ENCODE data around the gene BCAT1.
"Not testable (repeated sequence)": the region's sequence is repeated elsewhere in the genome, so short reads cannot be mapped to it uniquely, and the experiment has no call there.

The BCAT1 gene

GRCh38 chr12:24851341-24851740 is 97.6 kb downstream of the BCAT1 start:
- DNase-seq = no peak

GRCh38 chr12:24850496-24850895 is 98.4 kb downstream of the BCAT1 start:
- DNase-seq = no peak

GRCh38 chr12:24848941-24849477 is 99.9 kb downstream of the BCAT1 start:
- no peak for DNase-seq

GRCh38 chr12:24846689-24847088 is 102.2 kb downstream of the BCAT1 start:
- DNase-seq = no peak

GRCh38 chr12:24845615-24846014 is 103.3 kb downstream of the BCAT1 start:
- no peak for DNase-seq

GRCh38 chr12:24840046-24840800 is 108.7 kb downstream of the BCAT1 start:
- no peak for DNase-seq

GRCh38 chr12:24839268-24839791 is 109.6 kb downstream of the BCAT1 start:
- DNase-seq = no peak

GRCh38 chr12:24838531-24838950 is 110.4 kb downstream of the BCAT1 start:
- DNase-seq = peak; percentile 31

GRCh38 chr12:24835377-24835776 is 113.5 kb downstream of the BCAT1 start:
- no peak for DNase-seq

- DNase-seq = no peak
Measured at GRCh38 chr12:24833513-24833912, 115.4 kb downstream of the BCAT1 start.

GRCh38 chr12:24823808-24824515 is 124.9 kb downstream of the BCAT1 start:
- DNase-seq = no peak

GRCh38 chr12:24822121-24822899 is 126.6 kb downstream of the BCAT1 start:
- DNase-seq = no peak

- DNase-seq = no peak
Measured at GRCh38 chr12:24821691-24822090, 127.2 kb downstream of the BCAT1 start.

GRCh38 chr12:24820872-24821271 is 128.0 kb downstream of the BCAT1 start:
- DNase-seq = no peak

- no peak for DNase-seq
Measured at GRCh38 chr12:24818351-24818750, 130.6 kb downstream of the BCAT1 start.

- DNase-seq = no peak
Measured at GRCh38 chr12:24815114-24815423, 133.8 kb downstream of the BCAT1 start.

GRCh38 chr12:24814379-24815113 is 134.4 kb downstream of the BCAT1 start:
- no peak for DNase-seq

GRCh38 chr12:24810378-24810777 is 138.5 kb downstream of the BCAT1 start:
- DNase-seq = no peak

GRCh38 chr12:24809306-24809705 is 139.6 kb downstream of the BCAT1 start:
- not testable (repeated sequence) for DNase-seq

GRCh38 chr12:24808651-24809050 is 140.2 kb downstream of the BCAT1 start:
- no peak for DNase-seq

- DNase-seq = no peak
Measured at GRCh38 chr12:24806386-24806785, 142.5 kb downstream of the BCAT1 start.

GRCh38 chr12:24803430-24804245 is 145.3 kb downstream of the BCAT1 start:
- DNase-seq = no peak
